DMS153 treated with DMSO at 0.1 percent for 48 hours (cell line): ENCODE data around the gene TRMT112.
"Not testable (repeated sequence)": the region's sequence is repeated elsewhere in the genome, so short reads cannot be mapped to it uniquely, and the experiment has no call there.

Experiments
- DNase-seq: peaks from one replicate; lab custom pipeline; 2025; ENCODE audit not compliant: unreplicated experiment; lab: John Stamatoyannopoulos, UW

The TRMT112 gene

GRCh38 chr11:64313491-64314145 lies 3.7 kb downstream of the TRMT112 start:
- DNase-seq = no peak

DNA sequence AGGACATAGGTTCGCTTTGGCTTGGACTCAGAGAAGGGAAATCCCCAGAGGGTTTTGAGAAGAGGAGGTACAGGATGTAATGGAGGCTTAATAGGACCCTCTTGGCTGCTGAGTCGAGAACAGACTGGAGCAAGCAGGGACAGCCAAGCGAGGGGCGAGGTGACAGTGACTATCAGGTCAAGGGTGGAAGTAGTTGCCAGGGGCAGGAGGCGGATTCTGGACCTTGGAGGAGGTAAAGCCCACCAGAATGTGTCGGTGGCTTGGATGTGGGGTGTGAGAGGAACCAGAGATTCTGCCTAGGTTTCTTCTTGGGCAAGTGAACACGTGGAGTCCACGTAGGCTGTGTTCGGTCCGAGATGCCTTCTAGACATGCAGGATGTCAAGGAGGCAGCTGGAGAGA lies 4.4 kb downstream of the TRMT112 start:
- DNase-seq = no peak

- DNase-seq = not testable (repeated sequence)
Measured at GRCh38 chr11:64307795-64308194, 9.6 kb downstream of the TRMT112 start.

DNA sequence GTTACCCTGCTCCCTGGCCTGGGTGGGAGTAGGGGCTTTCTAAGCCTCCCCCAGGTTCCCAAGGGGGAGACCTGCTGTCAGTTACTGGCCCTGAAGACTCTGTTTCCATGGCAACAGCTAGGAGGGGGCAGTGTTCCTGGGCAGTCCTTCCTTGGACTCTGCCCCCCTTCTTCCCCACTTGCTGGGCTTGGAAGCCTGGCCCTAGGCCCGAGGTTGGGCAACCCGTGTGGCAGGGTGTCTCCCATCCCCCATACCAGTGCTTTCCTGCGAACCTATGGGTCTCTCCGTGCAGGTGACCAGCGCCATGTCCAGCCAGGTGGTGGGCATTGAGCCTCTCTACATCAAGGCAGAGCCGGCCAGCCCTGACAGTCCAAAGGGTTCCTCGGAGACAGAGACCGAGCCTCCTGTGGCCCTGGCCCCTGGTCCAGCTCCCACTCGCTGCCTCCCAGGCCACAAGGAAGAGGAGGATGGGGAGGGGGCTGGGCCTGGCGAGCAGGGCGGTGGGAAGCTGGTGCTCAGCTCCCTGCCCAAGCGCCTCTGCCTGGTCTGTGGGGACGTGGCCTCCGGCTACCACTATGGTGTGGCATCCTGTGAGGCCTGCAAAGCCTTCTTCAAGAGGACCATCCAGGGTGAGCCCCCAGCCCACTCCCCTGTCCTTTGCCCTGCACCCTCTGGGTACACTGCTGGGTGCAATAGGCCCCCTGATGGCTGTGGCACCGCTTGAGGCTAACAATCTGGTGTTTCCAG lies 10.3 kb downstream of the TRMT112 start:
- no peak for DNase-seq

DNA sequence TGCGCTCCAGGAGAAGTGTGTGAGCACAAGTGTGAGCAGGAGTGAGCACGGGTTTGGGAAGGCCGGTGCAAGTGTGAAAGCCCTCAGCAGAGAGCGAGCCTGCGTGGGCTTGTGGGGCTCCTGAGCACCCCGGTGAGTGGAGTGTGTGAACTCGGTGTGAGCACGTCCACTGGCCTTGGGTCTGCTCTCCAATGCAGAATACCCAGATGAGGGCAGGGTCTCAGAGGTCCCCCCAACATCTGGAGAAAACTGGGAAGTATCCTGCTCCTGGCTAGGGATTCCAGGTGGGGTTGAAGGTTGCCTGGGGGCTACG lies 10.8 kb downstream of the TRMT112 start:
- no peak for DNase-seq

GRCh38 chr11:64305691-64306562 lies 11.4 kb downstream of the TRMT112 start:
- DNase-seq = peak; percentile 10

DNA sequence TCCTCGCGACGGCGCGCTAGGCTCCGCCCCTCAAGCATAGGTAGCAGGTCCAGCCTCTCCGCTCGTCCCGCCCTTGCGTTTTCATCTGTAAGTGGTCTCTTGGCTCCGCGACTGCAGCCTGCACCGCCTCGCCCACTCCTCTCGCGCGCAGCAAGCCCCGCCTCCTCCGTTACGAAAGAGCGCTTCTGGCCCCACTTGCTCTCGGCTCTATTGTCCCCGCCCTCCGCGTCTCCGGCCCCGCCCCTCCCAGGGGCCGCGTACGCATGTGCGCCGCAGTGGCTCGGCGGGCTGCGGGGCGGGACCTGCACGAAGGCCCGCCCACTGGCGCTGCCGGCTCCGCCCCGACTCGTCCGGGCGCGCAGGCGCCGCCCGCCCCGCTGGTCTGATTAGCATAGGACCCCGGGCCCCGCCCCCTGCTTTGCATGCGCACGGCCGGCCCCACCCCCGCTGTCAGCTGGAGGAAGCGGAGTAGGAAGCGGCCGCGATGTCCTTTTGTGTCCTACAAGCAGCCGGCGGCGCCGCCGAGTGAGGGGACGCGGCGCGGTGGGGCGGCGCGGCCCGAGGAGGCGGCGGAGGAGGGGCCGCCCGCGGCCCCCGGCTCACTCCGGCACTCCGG lies 12.2 kb downstream of the TRMT112 start, which contains the start of gene ESRRA:
ESRRA (plus strand) TSS at position 450 of the 616 bp plus-strand sequence. CDS start 1,656 bp downstream, outside the sequence.
- peak; percentile 99 for DNase-seq

GRCh38 chr11:64304316-64305072 lies 12.9 kb downstream of the TRMT112 start:
- DNase-seq = peak; percentile 83

DNA sequence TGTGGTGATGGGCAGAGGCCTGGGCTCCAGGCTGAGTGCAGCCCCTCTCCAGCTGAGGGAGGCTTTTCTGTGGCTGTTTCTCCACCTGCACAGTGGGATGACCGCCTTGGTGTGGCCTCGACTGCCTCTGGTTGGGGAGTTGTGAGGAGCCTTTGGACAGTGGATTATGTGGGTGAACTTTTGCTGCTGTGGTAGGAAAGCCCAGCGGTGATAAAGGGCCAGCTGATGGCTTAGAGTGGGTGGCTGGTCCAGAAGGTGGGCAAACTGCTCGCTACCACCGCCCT lies 13.4 kb downstream of the TRMT112 start:
- no peak for DNase-seq

DNA sequence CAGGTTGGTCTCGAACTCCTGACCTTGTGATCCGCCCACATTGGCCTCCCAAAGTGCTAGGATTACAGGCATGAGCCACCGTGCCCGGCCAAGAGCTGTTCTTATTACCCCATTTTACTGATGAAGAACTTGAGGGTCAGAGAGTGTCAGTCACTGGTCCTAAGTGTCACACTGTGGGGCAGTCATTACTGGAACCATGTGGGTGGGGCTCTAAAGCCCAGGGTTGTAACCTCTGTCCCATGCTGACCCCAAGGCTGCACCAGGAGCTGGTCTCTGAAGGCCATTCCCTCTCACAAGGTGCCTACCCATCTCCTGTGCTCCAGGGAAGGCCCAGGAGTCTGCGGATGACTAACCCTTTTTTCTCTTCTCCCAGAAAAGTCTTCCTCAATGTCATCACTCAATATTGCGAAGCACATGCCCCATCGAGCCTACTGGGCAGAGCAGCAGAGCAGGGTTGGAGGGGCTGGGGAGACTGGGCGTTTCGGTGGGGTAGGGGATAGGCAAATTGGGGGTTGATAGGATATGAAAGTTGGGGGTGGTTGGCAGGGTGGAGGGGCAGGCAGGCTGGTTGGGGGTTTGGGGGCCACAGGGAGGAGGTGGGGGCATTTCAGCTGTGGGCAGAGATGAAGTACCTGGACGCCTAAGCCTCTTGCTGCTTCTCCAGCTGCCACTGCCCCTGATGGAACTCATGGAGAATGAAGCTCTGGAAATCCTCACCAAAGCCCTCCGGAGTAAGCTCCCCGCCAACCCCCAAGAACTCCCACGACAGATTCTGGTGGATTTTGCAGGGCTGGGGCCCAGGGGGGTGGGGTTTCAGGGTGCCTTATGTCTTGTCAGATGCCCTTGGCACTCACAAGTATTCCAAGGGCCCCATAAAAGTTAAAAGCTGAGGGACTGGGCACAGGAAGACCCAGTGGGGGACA lies 14.0 kb downstream of the TRMT112 start:
- no peak for DNase-seq

DNA sequence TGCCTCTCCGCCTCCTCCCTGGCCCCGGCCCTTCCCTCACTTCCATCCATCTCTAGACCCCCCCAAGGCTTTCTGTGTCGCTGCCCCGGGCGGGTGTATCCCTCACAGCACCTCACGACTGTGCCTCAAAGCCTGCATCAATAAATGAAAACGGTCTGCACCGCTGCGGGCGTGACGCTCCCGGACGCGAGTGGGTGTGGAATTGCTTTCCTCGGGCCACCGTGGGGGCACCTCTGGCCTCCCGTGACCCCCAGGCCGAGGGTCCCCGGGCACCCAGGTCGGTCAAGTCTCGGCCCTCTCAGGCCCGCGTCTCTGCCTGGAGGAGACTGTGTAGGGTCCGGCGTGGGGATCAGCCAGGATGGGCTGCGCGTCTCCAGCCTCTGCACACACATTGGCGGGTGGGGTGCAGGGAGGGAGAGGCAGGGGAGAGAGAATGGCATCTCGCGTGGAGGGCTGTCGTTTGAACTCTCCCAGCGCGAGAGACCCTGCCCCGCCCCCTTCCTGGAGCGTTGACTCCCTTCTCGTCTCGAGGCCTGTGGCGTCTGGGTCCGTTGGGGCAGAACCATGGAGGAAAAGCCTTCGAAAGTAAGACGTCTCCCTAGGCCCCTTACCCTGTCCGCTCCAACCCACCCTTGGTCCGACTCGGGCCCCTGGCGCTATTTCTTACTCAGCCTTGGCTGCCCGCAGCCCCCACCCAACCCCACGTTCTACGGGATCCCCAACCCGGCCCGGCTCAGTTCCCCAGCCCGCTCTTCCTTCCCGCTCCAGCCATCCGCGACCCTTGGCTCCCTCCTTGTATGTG lies 17.3 kb downstream of the TRMT112 start, which contains the start of gene CATSPERZ:
CATSPERZ (plus strand) TSS at position 512 of the 802 bp plus-strand sequence; CDS start at position 565, 53 bp downstream.
- DNase-seq = no peak

- no peak for DNase-seq
Measured at GRCh38 chr11:64298966-64299846, 18.2 kb downstream of the TRMT112 start.

- DNase-seq = no peak
Measured at GRCh38 chr11:64297699-64298358, 19.5 kb downstream of the TRMT112 start.

DNA sequence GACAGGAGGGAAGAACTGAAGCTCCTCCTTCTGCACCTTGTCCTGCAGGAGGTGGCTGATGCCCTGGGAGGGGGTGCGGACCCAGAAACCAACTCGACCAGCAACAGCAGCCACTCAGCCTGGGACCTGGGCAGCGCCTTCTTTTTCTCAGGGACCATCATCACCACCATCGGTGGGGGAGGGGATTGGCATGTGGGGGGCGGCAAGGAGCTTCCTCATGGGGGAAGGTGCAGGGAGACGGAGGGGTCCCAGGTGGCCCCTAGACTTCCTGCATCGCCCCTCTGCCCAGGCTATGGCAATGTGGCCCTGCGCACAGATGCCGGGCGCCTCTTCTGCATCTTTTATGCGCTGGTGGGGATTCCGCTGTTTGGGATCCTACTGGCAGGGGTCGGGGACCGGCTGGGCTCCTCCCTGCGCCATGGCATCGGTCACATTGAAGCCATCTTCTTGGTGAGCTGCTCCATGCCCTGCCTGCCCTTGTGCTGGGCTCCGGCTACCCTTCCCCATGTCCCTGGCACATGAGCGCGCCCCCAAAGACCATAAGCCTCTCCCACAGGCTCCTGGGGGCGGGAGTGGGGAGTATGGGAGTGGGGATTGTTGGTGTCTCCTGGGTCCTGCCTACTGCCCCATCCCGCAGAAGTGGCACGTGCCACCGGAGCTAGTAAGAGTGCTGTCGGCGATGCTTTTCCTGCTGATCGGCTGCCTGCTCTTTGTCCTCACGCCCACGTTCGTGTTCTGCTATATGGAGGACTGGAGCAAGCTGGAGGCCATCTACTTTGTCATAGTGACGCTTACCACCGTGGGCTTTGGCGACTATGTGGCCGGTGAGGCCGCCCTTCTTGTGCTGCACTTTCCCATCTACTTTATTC lies 20.3 kb downstream of the TRMT112 start:
- no peak for DNase-seq

DNA sequence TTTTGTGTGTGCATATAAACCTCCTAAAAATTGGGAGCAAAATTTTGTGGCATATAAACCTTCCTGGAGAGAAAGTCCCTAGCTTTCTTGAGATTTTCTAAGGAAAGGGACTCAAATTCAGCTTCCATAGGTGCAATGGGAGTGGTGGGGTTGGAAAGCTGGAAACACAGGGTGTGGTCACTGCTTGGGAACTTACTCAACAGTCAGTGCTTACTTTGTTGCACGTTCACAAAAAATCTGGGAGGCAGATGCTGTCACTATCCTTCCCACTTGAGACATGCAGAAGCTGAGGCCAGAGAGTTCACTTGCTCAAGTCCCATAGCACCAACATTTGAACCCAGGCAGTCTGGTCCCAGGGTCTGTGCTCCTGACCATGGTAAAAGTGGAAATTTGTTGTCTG lies 21.1 kb downstream of the TRMT112 start:
- DNase-seq = no peak

- DNase-seq = no peak
Measured at GRCh38 chr11:64295760-64296159, 21.6 kb downstream of the TRMT112 start.
